ENCODE measurements around the gene SLC25A38. TPM values are rescaled to one million over a fixed set of nuclear protein-coding genes. Genes with fewer than 3 reads are reported as not detected.

The SLC25A38 gene
- total and polyA plus RNA-seq, 9 of the 15 experiments (the other 6 are each of a cell fraction or from before 2014, with no cell fraction given), result 13.5 to 51.1 (median 30.6) TPM

GRCh38 chr3:39440316-39440715, 57.1 kb downstream of the SLC25A38 start:
- Histone ChIP-seq H3K4me2 (ENCODE audit: insufficient read depth, low read length) (no peak overlapping the region), H3K27me3 (ENCODE audit: control insufficient read depth in 2 of 2, insufficient read depth in 2 of 2, low read length in 2 of 2) (peaks cover 17 to 29% of the 10 kb centered on the region in 2 experiments), H3K9me1 (ENCODE audit: control insufficient read depth, insufficient read depth, low read length) (no peaks in the 10 kb centered on the region), H4K20me1 (replicated peaks; ENCODE audit: control insufficient read depth, insufficient read depth, low read length) (no peaks in the 10 kb centered on the region), H3K79me2 (ENCODE audit: control insufficient read depth, insufficient read depth, low read length) (no peaks in the 10 kb centered on the region), H3K9ac (ENCODE audit: insufficient read depth in 1 of 2, low read depth in 2 of 2, low read length in 2 of 2) (no peak overlapping the region), H2AFZ (ENCODE audit: low read depth, low read length) (no peak overlapping the region), H3K4me3 (no peak overlapping the region), H3K27ac (ENCODE audit: extremely low read depth, low read depth, low read length) (no peak overlapping the region), H3K36me3 (ENCODE audit: control insufficient read depth, insufficient read depth, low read length) (no peaks in the 10 kb centered on the region), H3K9me3 (replicated peaks; ENCODE audit: control insufficient read depth, insufficient read depth, low read depth, low read length) (no peaks in the 10 kb centered on the region), H3K4me1 (replicated peaks in 1 of 2; ENCODE audit: control insufficient read depth in 2 of 2, insufficient read depth in 2 of 2, low read length in 2 of 2) (no peaks in the 10 kb centered on the region)
- ChIA-PET CTCF (ENCODE audit: low intra/inter-chr PET ratio) (no interaction called here), POLR2A (interaction anchor here (0.7 to 1.5 kb wide), 2 partner anchors 25 to 34 kb away, joined by 4 read pairs; partner anchors contain the start of gene RPSA)
- WGBS (ENCODE audit: insufficient coverage, low coverage, missing lambda C conversion rate), result 5% methylated on average over 8 of the region's 8 CpGs
- in situ Hi-C loops (cut with MboI) (no loop called here), intact Hi-C loops (cut with micrococcal nuclease) (loop anchor here (5.0 to 10.0 kb wide), 2 partner anchors 33 to 734 kb away; partner anchors contain the start of gene RPSA)
- no TSS peak for BruUV-seq (replicated peaks)
- ATAC-seq (no peak), FAIRE-seq (no peak), DNase-seq (ENCODE audit: extremely low read depth in 1 of 4, low spot score in 3 of 4) (no peak)
- TF ChIP-seq KLF16 (IDR thresholded peaks at IDR 0.05), result no peak
- no peak for TF ChIP-seq RCOR1 (IDR thresholded peaks at IDR 0.05; ENCODE audit: borderline replicate concordance in 1 of 2, low read depth in 2 of 2, low read length in 2 of 2)
- TF ChIP-seq KHSRP (IDR thresholded peaks at IDR 0.05), result no peak
- TF ChIP-seq ZNF449 (CRISPR knock-in tag; IDR thresholded peaks at IDR 0.05), result no peak
- TF ChIP-seq ETS2 (tag; IDR thresholded peaks at IDR 0.05; ENCODE audit: borderline replicate concordance, poor library complexity, severe bottlenecking), result no peak
- TF ChIP-seq CTBP1 (IDR thresholded peaks at IDR 0.05; ENCODE audit: borderline replicate concordance), result no peak
- no peak for TF ChIP-seq ZNF184 (CRISPR knock-in tag; IDR thresholded peaks at IDR 0.05)
- no peak for TF ChIP-seq ZNF140 (CRISPR knock-in tag; IDR thresholded peaks at IDR 0.05)
- TF ChIP-seq, protein P1, sequence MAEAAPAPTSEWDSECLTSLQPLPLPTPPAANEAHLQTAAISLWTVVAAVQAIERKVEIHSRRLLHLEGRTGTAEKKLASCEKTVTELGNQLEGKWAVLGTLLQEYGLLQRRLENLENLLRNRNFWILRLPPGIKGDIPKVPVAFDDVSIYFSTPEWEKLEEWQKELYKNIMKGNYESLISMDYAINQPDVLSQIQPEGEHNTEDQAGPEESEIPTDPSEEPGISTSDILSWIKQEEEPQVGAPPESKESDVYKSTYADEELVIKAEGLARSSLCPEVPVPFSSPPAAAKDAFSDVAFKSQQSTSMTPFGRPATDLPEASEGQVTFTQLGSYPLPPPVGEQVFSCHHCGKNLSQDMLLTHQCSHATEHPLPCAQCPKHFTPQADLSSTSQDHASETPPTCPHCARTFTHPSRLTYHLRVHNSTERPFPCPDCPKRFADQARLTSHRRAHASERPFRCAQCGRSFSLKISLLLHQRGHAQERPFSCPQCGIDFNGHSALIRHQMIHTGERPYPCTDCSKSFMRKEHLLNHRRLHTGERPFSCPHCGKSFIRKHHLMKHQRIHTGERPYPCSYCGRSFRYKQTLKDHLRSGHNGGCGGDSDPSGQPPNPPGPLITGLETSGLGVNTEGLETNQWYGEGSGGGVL (CRISPR knock-in tag; IDR thresholded peaks at IDR 0.05), result no peak
- no peak for TF ChIP-seq MAFG (tag; conservative IDR thresholded peaks at IDR 0.05)
- TF ChIP-seq, protein P2, sequence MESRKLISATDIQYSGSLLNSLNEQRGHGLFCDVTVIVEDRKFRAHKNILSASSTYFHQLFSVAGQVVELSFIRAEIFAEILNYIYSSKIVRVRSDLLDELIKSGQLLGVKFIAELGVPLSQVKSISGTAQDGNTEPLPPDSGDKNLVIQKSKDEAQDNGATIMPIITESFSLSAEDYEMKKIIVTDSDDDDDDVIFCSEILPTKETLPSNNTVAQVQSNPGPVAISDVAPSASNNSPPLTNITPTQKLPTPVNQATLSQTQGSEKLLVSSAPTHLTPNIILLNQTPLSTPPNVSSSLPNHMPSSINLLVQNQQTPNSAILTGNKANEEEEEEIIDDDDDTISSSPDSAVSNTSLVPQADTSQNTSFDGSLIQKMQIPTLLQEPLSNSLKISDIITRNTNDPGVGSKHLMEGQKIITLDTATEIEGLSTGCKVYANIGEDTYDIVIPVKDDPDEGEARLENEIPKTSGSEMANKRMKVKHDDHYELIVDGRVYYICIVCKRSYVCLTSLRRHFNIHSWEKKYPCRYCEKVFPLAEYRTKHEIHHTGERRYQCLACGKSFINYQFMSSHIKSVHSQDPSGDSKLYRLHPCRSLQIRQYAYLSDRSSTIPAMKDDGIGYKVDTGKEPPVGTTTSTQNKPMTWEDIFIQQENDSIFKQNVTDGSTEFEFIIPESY (CRISPR knock-in tag; IDR thresholded peaks at IDR 0.05), result no peak
- TF ChIP-seq, protein P3, sequence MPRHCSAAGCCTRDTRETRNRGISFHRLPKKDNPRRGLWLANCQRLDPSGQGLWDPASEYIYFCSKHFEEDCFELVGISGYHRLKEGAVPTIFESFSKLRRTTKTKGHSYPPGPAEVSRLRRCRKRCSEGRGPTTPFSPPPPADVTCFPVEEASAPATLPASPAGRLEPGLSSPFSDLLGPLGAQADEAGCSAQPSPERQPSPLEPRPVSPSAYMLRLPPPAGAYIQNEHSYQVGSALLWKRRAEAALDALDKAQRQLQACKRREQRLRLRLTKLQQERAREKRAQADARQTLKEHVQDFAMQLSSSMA (CRISPR knock-in tag; IDR thresholded peaks at IDR 0.05), result no peak
- TF ChIP-seq NCOA6 (IDR thresholded peaks at IDR 0.05), result no peak
- TF ChIP-seq ZNF76 (CRISPR knock-in tag; IDR thresholded peaks at IDR 0.05; ENCODE audit: borderline replicate concordance), result no peak

Measured in K562 (cell line).